Ecto neural progenitor cell (in vitro differentiated cells): Measurements from ENCODE around the gene COL27A1.
A peak's percentile ranks its signal among the peaks of the same experiment; 100 is the strongest.
"Not testable (repeated sequence)": the region's sequence is repeated elsewhere in the genome, so short reads cannot be mapped to it uniquely, and the experiment has no call there.

ENCODE experiments used
- DNase-seq: peaks from one replicate; pipeline ENCODE4 v3.0.0-alpha.2; 2018; ENCODE audit warnings: low spot score

Gene COL27A1

GRCh38 chr9:114308361-114308950 is 153.1 kb downstream of the COL27A1 start:
- peak; percentile 27 for DNase-seq

GRCh38 chr9:114309096-114309495 is 153.8 kb downstream of the COL27A1 start:
- DNase-seq, result peak; percentile 33

- peak; percentile 30 for DNase-seq
These were observed 155.4 kb downstream of the COL27A1 start for GRCh38 chr9:114310471-114311450.

GRCh38 chr9:114311571-114312512 is 156.5 kb downstream of the COL27A1 start:
- DNase-seq, result peak; percentile 23

- DNase-seq, result peak; percentile 24
These were observed 157.2 kb downstream of the COL27A1 start for GRCh38 chr9:114312513-114312875.

- no peak for DNase-seq
These were observed 157.8 kb downstream of the COL27A1 start for GRCh38 chr9:114313186-114313585.

- DNase-seq, result peak; percentile 12
These were observed 159.0 kb downstream of the COL27A1 start for GRCh38 chr9:114314256-114314867.

GRCh38 chr9:114314881-114315722 is 159.8 kb downstream of the COL27A1 start:
- DNase-seq, result peak; percentile 37

- DNase-seq, result peak; percentile 13
These were observed 160.5 kb downstream of the COL27A1 start for GRCh38 chr9:114315723-114316363.

GRCh38 chr9:114316605-114317230 is 161.4 kb downstream of the COL27A1 start:
- peak; percentile 34 for DNase-seq

- DNase-seq, result no peak
These were observed 162.5 kb downstream of the COL27A1 start for GRCh38 chr9:114317665-114318357.

- DNase-seq, result peak; percentile 20
These were observed 163.1 kb downstream of the COL27A1 start for GRCh38 chr9:114318416-114318815.

GRCh38 chr9:114319147-114319546 is 163.8 kb downstream of the COL27A1 start:
- DNase-seq, result no peak

GRCh38 chr9:114320710-114321109 is 165.4 kb downstream of the COL27A1 start:
- DNase-seq, result not testable (repeated sequence)

- DNase-seq, result no peak
These were observed 166.4 kb downstream of the COL27A1 start for GRCh38 chr9:114321759-114322158.

- not testable (repeated sequence) for DNase-seq
These were observed 167.0 kb downstream of the COL27A1 start for GRCh38 chr9:114322160-114322818.

- peak; percentile 44 for DNase-seq
These were observed 167.6 kb downstream of the COL27A1 start, which contains the start of gene ORM1 for GRCh38 chr9:114322831-114323531. Gene ORM1 (plus strand): TSS chr9:114323098. CDS start chr9:114323134, 36 bp downstream.

- peak; percentile 59 for DNase-seq
These were observed 168.5 kb downstream of the COL27A1 start for GRCh38 chr9:114323849-114324248.
